ENCODE data around the gene CMTM7.
A peak's percentile ranks its signal among the peaks of the same experiment; 100 is the strongest.
"Not testable (repeated sequence)": the region's sequence is repeated elsewhere in the genome, so short reads cannot be mapped to it uniquely, and the experiment has no call there.

CMTM7 gene

GRCh38 chr3:32460817-32461496, 69.3 kb downstream of the CMTM7 start:
- DNase-seq, result not testable (repeated sequence)

GRCh38 chr3:32462191-32462986, 70.7 kb downstream of the CMTM7 start:
- not testable (repeated sequence) for DNase-seq

GRCh38 chr3:32463415-32463814, 71.8 kb downstream of the CMTM7 start:
- DNase-seq, result not testable (repeated sequence)

- not testable (repeated sequence) for DNase-seq
These were observed 73.1 kb downstream of the CMTM7 start for GRCh38 chr3:32464726-32465125.

- not testable (repeated sequence) for DNase-seq
These were observed 75.2 kb downstream of the CMTM7 start for GRCh38 chr3:32466808-32467207.

GRCh38 chr3:32467333-32468070, 75.8 kb downstream of the CMTM7 start:
- DNase-seq, result peak; percentile 68

- DNase-seq, result no peak
These were observed 77.7 kb downstream of the CMTM7 start for GRCh38 chr3:32469151-32469874.

GRCh38 chr3:32470362-32470761, 78.7 kb downstream of the CMTM7 start:
- no peak for DNase-seq

- DNase-seq, result no peak
These were observed 79.6 kb downstream of the CMTM7 start for GRCh38 chr3:32471246-32471645.

GRCh38 chr3:32472151-32472550, 80.5 kb downstream of the CMTM7 start:
- DNase-seq, result not testable (repeated sequence)

- DNase-seq, result no peak
These were observed 82.5 kb downstream of the CMTM7 start for GRCh38 chr3:32474201-32474600.

- no peak for DNase-seq
These were observed 89.0 kb downstream of the CMTM7 start for GRCh38 chr3:32480604-32481003.

- no peak for DNase-seq
These were observed 90.4 kb downstream of the CMTM7 start for GRCh38 chr3:32481791-32482631.

- no peak for DNase-seq
These were observed 91.0 kb downstream of the CMTM7 start for GRCh38 chr3:32482693-32483092.

- no peak for DNase-seq
These were observed 92.1 kb downstream of the CMTM7 start for GRCh38 chr3:32483772-32484171.

- no peak for DNase-seq
These were observed 92.8 kb downstream of the CMTM7 start for GRCh38 chr3:32484436-32484835.

- DNase-seq, result no peak
These were observed 96.3 kb downstream of the CMTM7 start for GRCh38 chr3:32487781-32488473.

- no peak for DNase-seq
These were observed 96.9 kb downstream of the CMTM7 start for GRCh38 chr3:32488474-32489008.

GRCh38 chr3:32492684-32493436, 101.2 kb downstream of the CMTM7 start:
- DNase-seq, result no peak
